ENCODE results near the gene AVPR2. TPM values are rescaled to one million over a fixed set of nuclear protein-coding genes. Genes with fewer than 3 reads are reported as not detected.
A peak's percentile ranks its signal among the peaks of the same experiment; 100 is the strongest.

AVPR2 gene
- total RNA-seq, 1 donor from 2014 or later, result 3.1 TPM

GRCh38 chrX:153908219-153908860 lies 3.9 kb downstream of the AVPR2 start:
- H3K27ac ChIP-seq (replicated peaks), result no peak overlapping the region
- H3K27me3 ChIP-seq (ENCODE audit: low read depth), result no peaks in the 10 kb centered on the region
- H3K4me1 ChIP-seq, result no peaks in the 10 kb centered on the region
- H3K4me3 ChIP-seq, result peak overlapping the region; percentile 17
- no peaks in the 10 kb centered on the region for H3K9me3 ChIP-seq (replicated peaks)
- TF ChIP-seq CTCF (IDR thresholded peaks at IDR 0.05; ENCODE audit: borderline replicate concordance), result no peak
- no peaks in the 10 kb centered on the region for H3K36me3 ChIP-seq
- intact Hi-C loops (cut with micrococcal nuclease), result no loop called here
- no peak for DNase-seq

- TF ChIP-seq CTCF (IDR thresholded peaks at IDR 0.05; ENCODE audit: borderline replicate concordance), result no peak
Measured at GRCh38 chrX:153909024-153909979, 4.8 kb downstream of the AVPR2 start.

GRCh38 chrX:153909980-153910360 lies 5.5 kb downstream of the AVPR2 start:
- TF ChIP-seq CTCF (IDR thresholded peaks at IDR 0.05; ENCODE audit: borderline replicate concordance), result no peak
- intact Hi-C loops (cut with micrococcal nuclease), result no loop called here
- Histone ChIP-seq H3K27ac (replicated peaks) (no peak overlapping the region), H3K27me3 (ENCODE audit: low read depth) (no peaks in the 10 kb centered on the region), H3K4me3 (no peak overlapping the region), H3K9me3 (replicated peaks) (no peaks in the 10 kb centered on the region), H3K36me3 (no peaks in the 10 kb centered on the region), H3K4me1 (no peaks in the 10 kb centered on the region)
- no peak for DNase-seq

More at GRCh38 chrX:153909024-153909979, 4.8 kb downstream of the AVPR2 start:
- H3K9me3 ChIP-seq (replicated peaks), result no peaks in the 10 kb centered on the region
- no peaks in the 10 kb centered on the region for H3K4me1 ChIP-seq
- peak; percentile 32 for DNase-seq
- H3K36me3 ChIP-seq, result no peaks in the 10 kb centered on the region
- intact Hi-C loops (cut with micrococcal nuclease), result no loop called here
- no peak overlapping the region for H3K27ac ChIP-seq (replicated peaks)
- H3K4me3 ChIP-seq, result peak overlapping the region; percentile 17
- H3K27me3 ChIP-seq (ENCODE audit: low read depth), result no peaks in the 10 kb centered on the region

- Histone ChIP-seq H3K27me3 (ENCODE audit: low read depth) (no peaks in the 10 kb centered on the region), H3K27ac (replicated peaks) (no peak overlapping the region), H3K4me3 (no peak overlapping the region), H3K9me3 (replicated peaks) (no peaks in the 10 kb centered on the region), H3K36me3 (no peaks in the 10 kb centered on the region), H3K4me1 (no peaks in the 10 kb centered on the region)
- no peak for TF ChIP-seq CTCF (IDR thresholded peaks at IDR 0.05; ENCODE audit: borderline replicate concordance)
- no peak for DNase-seq
- intact Hi-C loops (cut with micrococcal nuclease), result no loop called here
Measured at GRCh38 chrX:153910446-153910845, 6.0 kb downstream of the AVPR2 start.

GRCh38 chrX:153911798-153912197 lies 7.3 kb downstream of the AVPR2 start:
- H3K36me3 ChIP-seq, result no peaks in the 10 kb centered on the region
- intact Hi-C loops (cut with micrococcal nuclease), result no loop called here
- no peak for TF ChIP-seq CTCF (IDR thresholded peaks at IDR 0.05; ENCODE audit: borderline replicate concordance)
- no peak overlapping the region for H3K4me3 ChIP-seq
- no peak overlapping the region for H3K27ac ChIP-seq (replicated peaks)
- no peaks in the 10 kb centered on the region for H3K4me1 ChIP-seq
- DNase-seq, result no peak
- H3K27me3 ChIP-seq (ENCODE audit: low read depth), result no peaks in the 10 kb centered on the region
- H3K9me3 ChIP-seq (replicated peaks), result no peaks in the 10 kb centered on the region

Data from left ventricle myocardium inferior (tissue), 1 donor.